NCI-H446 (cell line): Measurements from ENCODE around the gene GHR.

Experiments
- DNase-seq, 2 experiments: peaks; one replicate each; lab custom pipeline; 2025; lab: John Stamatoyannopoulos, UW

Gene GHR

GRCh38 chr5:42462083-42462482, 38.8 kb downstream of the GHR start:
- no peak for DNase-seq

DNA sequence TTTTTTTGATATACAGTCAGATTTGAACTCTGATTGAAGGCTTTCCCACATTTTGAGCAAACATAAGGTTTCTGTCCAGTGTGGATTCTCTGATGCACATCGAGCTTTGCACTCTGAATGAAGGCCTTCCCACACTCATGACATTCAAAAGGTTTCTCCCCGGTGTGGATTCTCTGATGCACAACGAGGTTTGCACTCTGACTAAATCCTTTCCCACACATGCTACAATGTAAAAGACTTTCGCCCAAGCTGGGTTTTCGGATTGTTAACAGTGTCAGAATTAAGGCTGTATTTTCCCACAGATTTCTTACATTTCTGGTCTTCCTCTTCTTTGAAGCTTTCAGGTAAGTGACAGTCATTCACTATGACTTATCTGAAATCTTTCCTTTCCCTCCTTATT, 44.3 kb downstream of the GHR start:
- no peak for DNase-seq

- DNase-seq, result no peak
These were observed 44.8 kb downstream of the GHR start for GRCh38 chr5:42467981-42468524.

DNA sequence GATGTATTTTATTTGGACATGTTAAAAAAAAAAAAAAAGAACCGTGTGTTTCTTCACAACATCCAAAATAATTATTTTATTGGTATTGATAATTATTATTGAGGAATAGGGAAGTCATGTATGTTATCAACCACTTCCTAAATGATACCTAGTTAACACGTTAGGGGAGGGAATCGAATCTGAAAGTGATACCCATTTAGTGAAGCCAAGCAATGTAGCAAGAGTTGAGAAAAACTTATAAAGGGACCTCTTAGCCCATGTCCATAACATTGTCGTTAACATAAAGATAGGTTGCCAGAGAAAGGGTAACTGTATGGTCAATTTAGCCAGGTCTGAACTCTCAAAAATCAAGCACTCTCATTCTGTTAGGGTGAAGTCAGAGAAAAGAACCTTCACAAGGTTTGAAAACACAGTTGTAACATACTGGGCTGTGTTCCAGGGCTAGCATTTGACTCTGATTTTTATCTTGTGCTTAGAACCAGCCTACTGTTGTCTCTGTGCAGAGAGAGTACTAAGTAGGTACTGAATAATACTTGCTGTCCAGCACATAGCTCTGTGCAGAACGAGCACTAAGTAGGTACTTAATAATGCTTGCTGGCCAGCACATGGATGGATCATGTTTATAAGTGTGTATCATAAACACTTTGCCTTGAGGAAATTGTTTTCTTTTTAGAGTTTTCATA, 60.4 kb downstream of the GHR start:
- DNase-seq, result no peak

DNA sequence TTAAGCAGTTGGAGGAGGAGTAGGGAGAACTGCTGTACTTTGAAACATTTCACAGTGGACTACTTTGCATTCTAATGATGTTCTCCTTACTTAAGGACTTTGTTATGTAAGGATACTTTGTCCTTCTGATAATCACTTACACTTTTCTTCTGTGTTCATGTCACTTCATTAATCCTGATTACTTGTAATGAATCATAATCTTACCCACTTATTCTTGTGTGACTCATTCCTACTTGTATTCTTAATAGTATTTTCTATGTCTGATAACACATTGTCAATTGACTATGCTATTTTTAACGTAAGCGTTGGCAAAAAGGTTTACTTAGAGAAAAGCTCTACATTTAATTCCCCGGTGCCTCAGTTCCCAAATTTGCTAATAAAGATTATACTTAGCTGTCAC, 63.8 kb downstream of the GHR start:
- no peak for DNase-seq

DNA sequence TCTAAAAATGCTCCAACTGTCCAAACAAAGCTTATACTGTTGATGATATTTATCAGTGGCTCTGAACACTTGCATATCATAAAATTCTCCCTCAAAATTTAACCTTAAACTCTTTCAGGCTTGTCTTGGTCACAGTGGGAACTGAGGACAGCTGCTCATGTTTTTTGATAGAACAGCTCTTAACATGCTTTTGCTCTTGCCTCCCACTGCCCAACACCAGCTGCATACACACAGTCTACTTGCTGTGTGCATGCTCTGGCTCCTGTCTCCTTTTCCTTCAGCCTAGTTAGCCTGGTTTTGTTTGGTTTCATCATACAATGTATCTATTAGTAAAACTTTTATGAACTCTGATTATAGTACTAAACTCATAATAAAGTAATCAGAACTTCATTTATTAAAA, 64.6 kb downstream of the GHR start:
- DNase-seq, result no peak

GRCh38 chr5:42490831-42491230, 67.6 kb downstream of the GHR start:
- no peak for DNase-seq

- DNase-seq, result no peak
These were observed 68.5 kb downstream of the GHR start for GRCh38 chr5:42491699-42492098.

- DNase-seq, result no peak
These were observed 69.7 kb downstream of the GHR start for GRCh38 chr5:42492974-42493373.

GRCh38 chr5:42494414-42494813, 71.2 kb downstream of the GHR start:
- DNase-seq, result no peak

GRCh38 chr5:42495914-42496313, 72.7 kb downstream of the GHR start:
- DNase-seq, result peak; percentile 39 to 71

DNA sequence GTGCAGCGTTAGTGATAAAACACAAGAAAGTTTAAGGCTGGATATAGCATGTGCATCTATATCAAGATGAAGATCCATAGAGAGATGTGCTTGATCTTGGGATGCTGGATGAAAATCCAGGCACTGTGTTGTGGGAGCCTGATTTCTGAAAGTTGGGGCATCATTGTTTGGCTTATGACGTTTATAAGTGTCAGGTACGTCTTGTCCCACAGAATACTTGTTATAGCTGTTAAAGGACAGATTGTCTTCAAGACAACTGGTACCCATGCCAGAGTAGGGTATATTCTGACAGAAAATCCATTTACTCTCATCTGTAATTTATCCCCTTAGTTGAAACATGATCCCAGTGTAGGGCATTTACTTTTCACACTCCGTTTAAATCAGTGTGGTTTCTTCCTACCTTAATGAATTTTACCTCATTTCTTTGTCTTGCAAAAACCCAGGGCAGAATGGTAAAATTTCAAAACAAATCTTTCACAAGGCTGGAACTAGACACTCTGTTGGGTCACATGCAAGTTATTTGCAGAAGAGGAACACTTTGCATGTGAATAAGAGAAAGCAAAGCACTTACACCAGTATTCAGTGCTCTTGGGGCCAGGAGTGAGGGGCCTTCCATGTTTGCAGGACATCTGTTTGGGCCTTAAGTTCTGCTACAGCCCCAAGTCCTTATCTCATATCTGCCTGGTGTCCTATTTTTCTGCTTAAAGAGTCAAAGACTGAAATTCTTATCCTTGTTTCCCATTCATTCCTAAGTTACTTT, 73.3 kb downstream of the GHR start:
- DNase-seq, result no peak

- DNase-seq, result no peak
These were observed 74.8 kb downstream of the GHR start for GRCh38 chr5:42498000-42498399.

DNA sequence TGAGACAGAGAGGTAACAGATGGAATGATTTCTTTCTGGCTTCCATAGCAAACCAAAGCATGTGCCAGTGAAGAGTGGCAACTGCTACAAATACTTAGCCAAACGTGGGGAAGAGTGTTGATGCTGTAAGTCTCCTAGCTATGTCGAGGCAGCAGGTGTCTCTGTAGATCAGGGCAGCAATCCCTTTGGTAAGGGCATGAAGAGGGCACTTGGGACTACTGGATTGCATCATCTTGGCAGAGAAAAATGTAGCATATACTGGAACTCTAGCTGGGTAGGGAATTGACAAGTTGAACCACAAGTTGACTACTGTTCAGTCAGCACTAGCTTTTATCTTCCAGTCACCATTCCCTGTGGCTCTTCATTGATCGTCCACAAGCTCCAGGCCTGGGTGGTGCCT, 75.8 kb downstream of the GHR start:
- peak in 1 of 2 experiments; percentile 71 for DNase-seq

- DNase-seq, result no peak
These were observed 76.9 kb downstream of the GHR start for GRCh38 chr5:42500003-42500599.

DNA sequence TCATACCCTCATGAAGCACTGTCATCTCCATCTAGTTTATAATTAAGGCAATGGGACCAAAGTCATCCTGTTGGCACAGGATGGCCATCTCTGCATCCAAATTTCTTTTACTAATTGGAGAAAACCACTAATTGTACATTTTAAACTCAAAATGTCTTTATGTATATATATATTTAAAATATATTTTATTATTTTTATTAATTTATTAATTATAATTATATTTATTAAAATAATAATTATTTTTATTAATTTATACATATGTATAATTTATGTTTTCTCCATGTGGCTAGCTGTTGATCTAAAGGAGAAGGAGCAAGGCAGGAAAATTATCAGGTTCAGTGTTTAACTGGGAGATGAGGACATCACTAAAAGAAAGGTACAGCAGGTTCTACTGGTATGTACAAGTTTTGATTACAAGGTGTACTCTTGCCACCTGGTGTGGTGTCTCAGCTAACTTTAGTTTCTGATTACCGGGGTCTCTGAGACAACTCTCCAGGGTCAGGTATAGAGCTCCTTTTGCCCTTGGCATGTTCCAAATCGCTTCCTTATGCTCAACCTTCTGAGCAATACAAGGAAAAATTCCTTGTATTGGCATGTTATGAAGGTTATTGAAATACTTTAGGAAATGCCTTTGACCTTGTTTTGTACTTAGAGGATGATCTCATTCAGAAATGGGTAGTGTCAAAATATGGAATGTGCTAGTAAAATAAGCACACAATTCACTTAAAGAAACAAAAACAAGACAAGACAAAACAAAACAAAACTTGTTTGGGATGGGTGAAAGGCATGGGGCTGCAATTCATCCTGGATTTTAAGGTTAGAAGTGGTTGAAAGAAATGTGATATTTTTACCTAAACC, 79.6 kb downstream of the GHR start:
- no peak for DNase-seq

DNA sequence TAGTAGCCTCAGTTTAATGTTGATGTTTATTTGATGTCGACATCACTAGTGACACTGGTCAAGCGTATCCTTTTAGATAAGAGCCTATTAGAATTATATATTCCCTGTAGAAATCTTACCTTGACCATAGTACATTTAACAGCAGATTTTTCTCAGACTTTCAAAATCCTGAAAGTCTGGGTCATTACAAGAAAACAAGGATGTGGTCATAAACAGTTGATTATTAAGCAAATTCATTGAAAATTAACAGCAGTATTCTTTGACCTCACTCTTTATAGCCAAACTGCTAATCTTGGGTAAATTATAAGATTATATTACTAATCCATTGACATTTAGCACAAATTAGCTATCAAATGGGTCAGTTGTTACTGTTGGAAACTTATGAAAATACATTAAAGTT, 83.4 kb downstream of the GHR start:
- no peak for DNase-seq

- DNase-seq, result peak in 1 of 2 experiments; percentile 68
These were observed 84.3 kb downstream of the GHR start for GRCh38 chr5:42507451-42508097.

GRCh38 chr5:42513246-42513645, 90.0 kb downstream of the GHR start:
- DNase-seq, result no peak

DNA sequence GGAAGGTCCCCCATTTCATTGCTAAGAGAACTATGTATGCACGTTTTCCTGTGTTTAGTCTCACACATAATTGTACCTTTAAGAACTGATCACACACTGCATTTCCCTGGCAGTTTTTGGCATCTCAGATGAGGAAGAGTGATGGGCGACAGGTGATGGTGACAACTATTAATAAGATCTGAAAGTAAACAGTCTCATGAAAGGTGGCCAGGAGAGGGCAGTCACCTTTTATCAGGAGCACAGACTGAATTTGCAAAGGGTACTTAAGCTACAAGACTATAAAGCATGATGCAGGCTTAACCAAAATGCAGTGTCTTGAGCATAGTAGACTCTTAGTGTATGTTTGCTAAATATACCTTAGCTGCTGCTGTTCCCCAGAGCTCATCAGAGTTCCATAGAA, 91.5 kb downstream of the GHR start:
- DNase-seq, result no peak

- no peak for DNase-seq
These were observed 92.3 kb downstream of the GHR start for GRCh38 chr5:42515504-42515903.
